Kidney capillary endothelial cell (primary cell): ENCODE results near the gene KRTAP4-1.
"Not testable (repeated sequence)": the region's sequence is repeated elsewhere in the genome, so short reads cannot be mapped to it uniquely, and the experiment has no call there.

Source experiments
- DNase-seq: peaks from one replicate; pipeline ENCODE4 v3.0.0-alpha.2; 2018; ENCODE audit warnings: low spot score

Gene KRTAP4-1

GRCh38 chr17:41171886-41172285 lies 12.8 kb downstream of the KRTAP4-1 start:
- no peak for DNase-seq

- DNase-seq: no peak
Measured at GRCh38 chr17:41168121-41168520, 16.6 kb downstream of the KRTAP4-1 start, which contains the start of gene KRTAP4-3. KRTAP4-3 (minus strand) TSS chr17:41168221; CDS start chr17:41168172, 49 bp downstream.

GRCh38 chr17:41167561-41167960 lies 17.1 kb downstream of the KRTAP4-1 start:
- no peak for DNase-seq

GRCh38 chr17:41163828-41164227 lies 20.9 kb downstream of the KRTAP4-1 start:
- peak; percentile 23 for DNase-seq

GRCh38 chr17:41160648-41161047 lies 24.1 kb downstream of the KRTAP4-1 start, which contains the start of gene KRTAP4-4:
KRTAP4-4 (minus strand) TSS chr17:41160748; CDS start chr17:41160691, 57 bp downstream.
- no peak for DNase-seq

GRCh38 chr17:41160190-41160589 lies 24.5 kb downstream of the KRTAP4-1 start:
- not testable (repeated sequence) for DNase-seq

GRCh38 chr17:41153856-41154255 lies 30.9 kb downstream of the KRTAP4-1 start:
- no peak for DNase-seq

GRCh38 chr17:41151525-41151924 lies 33.2 kb downstream of the KRTAP4-1 start:
- no peak for DNase-seq

- no peak for DNase-seq
Measured at GRCh38 chr17:41150026-41150425, 34.7 kb downstream of the KRTAP4-1 start.

GRCh38 chr17:41149652-41149985 lies 35.1 kb downstream of the KRTAP4-1 start, which contains the start of gene KRTAP4-5:
KRTAP4-5 (minus strand) TSS chr17:41149825; CDS start chr17:41149767, 58 bp downstream.
- DNase-seq: no peak

GRCh38 chr17:41148971-41149651 lies 35.6 kb downstream of the KRTAP4-1 start:
- DNase-seq: not testable (repeated sequence)

- no peak for DNase-seq
Measured at GRCh38 chr17:41147531-41148204, 37.0 kb downstream of the KRTAP4-1 start.

- DNase-seq: no peak
Measured at GRCh38 chr17:41145261-41145660, 39.5 kb downstream of the KRTAP4-1 start.

- no peak for DNase-seq
Measured at GRCh38 chr17:41144846-41145245, 39.9 kb downstream of the KRTAP4-1 start.

- DNase-seq: no peak
Measured at GRCh38 chr17:41141361-41141760, 43.4 kb downstream of the KRTAP4-1 start.

GRCh38 chr17:41140360-41141131 lies 44.2 kb downstream of the KRTAP4-1 start, which contains the start of gene KRTAP4-6:
KRTAP4-6 (minus strand) TSS chr17:41140544; CDS start chr17:41140487, 57 bp downstream.
- DNase-seq: peak; percentile 82

GRCh38 chr17:41139865-41140264 lies 44.8 kb downstream of the KRTAP4-1 start:
- not testable (repeated sequence) for DNase-seq
